ENCODE data around the gene ARID1B. TPM values are rescaled to one million over a fixed set of nuclear protein-coding genes. Genes with fewer than 3 reads are reported as not detected.

ARID1B gene
- total RNA-seq, 1 donor from 2014 or later, result 26.4 TPM

DNA sequence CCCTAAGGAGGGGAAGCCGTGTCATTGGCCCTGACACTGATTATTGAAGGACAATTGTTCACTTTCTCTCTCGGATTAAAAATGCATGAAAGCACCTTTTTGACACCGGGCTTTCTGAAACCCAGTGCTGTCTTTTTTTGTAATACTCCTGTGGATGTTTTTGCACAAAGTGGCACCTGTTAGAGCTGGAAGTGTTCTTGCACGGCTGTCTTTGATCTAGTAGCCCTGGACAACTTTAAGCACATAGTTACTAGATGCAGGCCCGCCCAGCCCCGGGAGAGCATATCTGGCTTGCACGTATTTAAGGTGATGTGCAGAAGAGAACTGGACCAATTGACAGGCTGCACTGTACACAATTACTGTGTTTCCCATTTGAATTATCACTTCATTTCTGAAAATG, 72.6 kb downstream of the ARID1B start:
- ATAC-seq (peak; percentile 16), DNase-seq (ENCODE audit: low spot score) (no peak)

- ATAC-seq (no peak), DNase-seq (ENCODE audit: low spot score) (no peak)
Observed at GRCh38 chr6:156850353-156850752, 73.2 kb downstream of the ARID1B start.

- ATAC-seq (peak; percentile 34), DNase-seq (ENCODE audit: low spot score) (no peak)
Observed at GRCh38 chr6:156851454-156851921, 74.3 kb downstream of the ARID1B start.

GRCh38 chr6:156852147-156852857, 75.1 kb downstream of the ARID1B start:
- DNase-seq (ENCODE audit: low spot score), result no peak
- ATAC-seq, result no peak

- ATAC-seq, result no peak
Observed at GRCh38 chr6:156852858-156853216, 75.7 kb downstream of the ARID1B start.

DNA sequence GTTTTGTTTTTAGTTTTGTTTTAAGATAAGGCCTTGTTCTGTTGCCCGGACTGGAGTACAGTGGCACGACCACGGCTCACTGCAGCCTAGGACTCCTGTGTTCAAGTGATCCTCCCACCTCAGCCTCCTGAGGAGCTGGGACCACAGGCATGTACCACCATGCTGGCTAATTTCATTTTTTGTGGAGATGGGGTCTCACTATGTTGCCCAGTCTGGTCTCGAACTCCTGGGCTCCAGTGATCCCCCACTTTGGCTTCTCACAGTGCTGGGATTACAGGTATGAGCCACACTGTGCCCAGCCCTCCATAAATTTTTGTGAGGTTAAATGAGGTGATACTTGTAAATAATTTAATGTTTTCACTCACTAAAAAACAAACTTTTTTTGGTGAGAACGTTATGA, 76.6 kb downstream of the ARID1B start:
- ATAC-seq (no peak), DNase-seq (ENCODE audit: low spot score) (no peak)

More at GRCh38 chr6:156852858-156853216, 75.7 kb downstream of the ARID1B start:
- DNase-seq (ENCODE audit: low spot score), result no peak

DNA sequence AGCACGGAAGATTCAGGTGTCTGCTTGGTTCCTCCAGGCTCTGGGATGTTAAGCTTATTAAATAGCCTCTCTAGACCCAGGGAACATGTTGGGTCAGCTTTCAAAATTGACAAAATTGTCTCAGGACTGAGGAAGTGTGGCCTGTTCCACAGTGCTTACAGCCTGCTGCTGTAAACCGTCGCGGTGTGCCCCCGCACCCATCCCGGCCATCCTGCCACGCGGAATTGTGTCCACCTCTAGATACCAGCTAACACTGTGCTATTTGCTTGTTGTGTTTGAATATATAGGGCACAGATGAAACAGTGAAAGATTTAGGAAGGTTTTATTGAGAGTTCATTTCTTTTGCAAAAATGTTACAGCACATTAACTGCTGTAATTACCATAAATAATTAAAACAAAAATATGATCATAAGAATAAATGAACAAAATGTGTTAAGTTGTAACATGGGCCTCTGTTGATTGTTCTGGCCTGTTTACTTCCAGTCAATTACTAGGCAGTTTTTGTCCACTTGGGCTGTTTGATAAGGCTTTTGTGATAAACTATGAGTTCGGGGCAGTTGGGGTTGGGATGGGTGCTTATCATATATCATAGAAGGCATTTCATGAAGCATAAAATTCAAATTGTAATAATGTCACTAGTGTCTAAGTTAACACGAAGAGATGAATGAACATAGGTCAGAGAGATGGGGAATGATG, 77.4 kb downstream of the ARID1B start:
- no peak for ATAC-seq

GRCh38 chr6:156857573-156857972, 80.4 kb downstream of the ARID1B start:
- no peak for ATAC-seq

More for the DNA sequence above, 77.4 kb downstream of the ARID1B start:
- DNase-seq (ENCODE audit: low spot score), result no peak

GRCh38 chr6:156859686-156860085, 82.5 kb downstream of the ARID1B start:
- no peak for DNase-seq (ENCODE audit: low spot score)
- no peak for ATAC-seq

More at GRCh38 chr6:156857573-156857972, 80.4 kb downstream of the ARID1B start:
- no peak for DNase-seq (ENCODE audit: low spot score)

- ATAC-seq, result no peak
Observed at GRCh38 chr6:156862711-156863110, 85.5 kb downstream of the ARID1B start.

GRCh38 chr6:156863504-156863903, 86.3 kb downstream of the ARID1B start:
- DNase-seq (ENCODE audit: low spot score) (no peak), ATAC-seq (no peak)

More at GRCh38 chr6:156862711-156863110, 85.5 kb downstream of the ARID1B start:
- DNase-seq (ENCODE audit: low spot score), result no peak

DNA sequence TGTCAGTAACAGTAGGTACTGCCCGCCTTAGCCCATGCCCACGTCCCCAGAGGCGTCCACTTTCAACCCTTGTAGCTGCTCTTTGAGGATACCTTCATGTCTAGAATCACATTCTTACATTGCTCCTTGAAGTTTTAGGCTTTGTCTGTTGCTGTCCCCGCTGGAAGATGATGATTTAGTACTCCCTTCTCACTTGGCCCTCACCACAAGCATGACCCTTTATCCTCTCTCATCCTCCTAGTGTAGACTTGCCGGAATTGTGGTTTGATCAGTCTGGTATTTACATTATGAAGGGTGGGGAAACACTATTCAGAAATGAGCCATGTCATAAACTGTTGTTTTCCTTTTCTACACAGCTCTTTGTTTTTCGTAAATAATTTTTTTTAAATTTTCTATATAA, 87.4 kb downstream of the ARID1B start:
- no peak for ATAC-seq

GRCh38 chr6:156865019-156865629, 87.9 kb downstream of the ARID1B start:
- no peak for ATAC-seq
- DNase-seq (ENCODE audit: low spot score), result no peak

More for the DNA sequence above, 87.4 kb downstream of the ARID1B start:
- DNase-seq (ENCODE audit: low spot score), result no peak

DNA sequence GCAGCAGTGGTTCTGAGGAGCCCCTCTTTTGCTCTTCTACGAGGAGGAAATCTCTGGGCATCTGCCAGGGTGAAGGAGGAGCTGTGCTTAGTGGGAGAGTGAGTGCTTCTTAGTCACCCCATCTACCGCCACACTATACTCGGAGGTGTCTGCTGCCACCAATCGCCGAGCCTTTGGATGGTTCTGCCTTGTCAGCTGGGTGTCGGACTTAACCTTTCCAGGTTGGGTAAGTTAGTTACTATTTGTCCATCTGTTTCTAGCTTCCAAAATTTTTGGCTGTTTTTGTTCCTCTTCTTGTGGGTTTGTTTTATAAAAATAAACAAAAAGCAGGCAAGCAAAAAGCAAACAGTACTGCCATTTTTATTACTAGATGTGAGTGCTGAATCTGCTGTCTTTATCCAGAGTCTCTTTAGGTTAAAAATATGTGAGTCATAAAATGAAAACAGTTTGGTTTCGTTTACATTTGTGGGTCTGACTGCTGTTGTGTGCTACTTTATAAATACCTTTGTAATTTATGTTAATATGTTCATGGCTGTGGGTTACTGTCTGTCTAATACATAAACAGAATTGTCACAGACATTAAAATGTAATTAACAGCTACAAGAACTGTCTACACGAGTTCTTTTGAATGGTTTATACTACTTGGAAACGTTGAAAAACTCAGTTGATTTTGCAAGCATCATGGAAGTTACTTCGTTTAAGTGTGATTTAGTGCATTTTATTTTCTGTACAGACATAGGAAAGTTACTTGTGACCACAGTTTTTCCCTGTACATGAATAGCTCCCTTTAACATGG, 89.2 kb downstream of the ARID1B start:
- no peak for DNase-seq (ENCODE audit: low spot score)
- ATAC-seq, result peak; percentile 38

DNA sequence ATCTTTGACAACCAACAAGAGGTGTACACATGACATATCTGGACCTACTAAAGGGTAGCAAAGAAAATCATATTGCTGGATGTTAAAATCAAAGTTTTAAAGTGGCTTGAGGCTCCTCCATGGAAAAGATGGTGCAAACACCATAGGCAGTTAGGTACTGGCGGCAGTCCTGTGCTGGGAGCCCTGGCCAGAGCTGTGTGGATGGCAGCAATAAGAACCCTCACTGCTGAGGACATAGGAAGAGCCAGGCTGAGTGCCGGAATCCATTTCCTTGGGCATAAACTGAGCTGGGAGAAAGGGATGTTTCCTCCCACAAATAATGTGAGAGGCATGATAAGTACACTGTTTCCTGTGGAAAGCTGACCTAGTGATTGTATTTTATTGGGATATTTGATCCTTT, 89.9 kb downstream of the ARID1B start:
- ATAC-seq (peak; percentile 24), DNase-seq (ENCODE audit: low spot score) (no peak)

DNA sequence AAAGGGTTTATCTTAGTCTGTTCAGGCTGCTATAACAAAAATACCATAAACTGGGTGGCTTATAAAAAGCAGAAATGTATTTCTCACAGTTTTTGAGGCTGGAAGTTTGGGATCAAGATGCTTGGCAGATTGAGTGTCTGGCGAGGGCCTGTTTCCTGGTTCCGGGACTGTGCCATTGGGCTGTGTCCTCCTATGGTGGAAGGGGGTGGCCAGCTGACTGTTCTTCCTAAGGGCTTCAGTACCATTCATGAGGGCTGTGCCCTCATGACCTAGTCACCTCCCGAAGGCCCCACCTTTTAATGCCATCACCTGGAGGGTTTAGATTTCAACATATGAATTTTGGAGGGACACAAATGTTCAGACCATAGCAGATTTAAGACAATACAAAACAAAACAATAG, 91.2 kb downstream of the ARID1B start:
- no peak for DNase-seq (ENCODE audit: low spot score)
- ATAC-seq, result no peak

- DNase-seq (ENCODE audit: low spot score), result no peak
- ATAC-seq, result no peak
Observed at GRCh38 chr6:156869980-156870398, 92.8 kb downstream of the ARID1B start.

- DNase-seq (ENCODE audit: low spot score) (no peak), ATAC-seq (no peak)
Observed at GRCh38 chr6:156870924-156871539, 93.9 kb downstream of the ARID1B start.

- DNase-seq (ENCODE audit: low spot score) (no peak), ATAC-seq (no peak)
Observed at GRCh38 chr6:156872903-156873302, 95.7 kb downstream of the ARID1B start.

GRCh38 chr6:156873654-156874380, 96.6 kb downstream of the ARID1B start:
- no peak for ATAC-seq
- DNase-seq (ENCODE audit: low spot score), result no peak
